DND-41 (cell line): Measurements from ENCODE around the gene GRID2IP.
"Not testable (repeated sequence)": the region's sequence is repeated elsewhere in the genome, so short reads cannot be mapped to it uniquely, and the experiment has no call there.

ENCODE experiments used
- ATAC-seq: fragments of 200-7000 bp; cut with Tn5 transposase; 3 replicates; pipeline ENCODE4 v1.9.1; 2021; ENCODE audit warnings: low read depth; ENCODE audit not compliant: insufficient read depth
- DNase-seq: peaks from one replicate; pipeline ENCODE4 v3.0.0-alpha.2; 2020
- H2AFZ ChIP-seq: 2 replicates; pipeline ENCODE4 v1.6.0; 2012; ENCODE audit warnings: low read depth, low read length
- H3K27ac ChIP-seq: 2 replicates; pipeline ENCODE4 v1.5.1; 2012; ENCODE audit warnings: low read length, inconsistent platforms
- H3K27me3 ChIP-seq: fragments of 200-600 bp; sonication (generic); 2 replicates; pipeline ENCODE4 v1.6.0; 2012; ENCODE audit warnings: low read length, mild to moderate bottlenecking, inconsistent platforms; ENCODE audit not compliant: insufficient read depth, poor library complexity
- H3K36me3 ChIP-seq: 2 replicates; pipeline ENCODE4 v1.5.1; 2012; ENCODE audit warnings: low read length, inconsistent platforms; ENCODE audit not compliant: insufficient read depth
- H3K4me1 ChIP-seq: 2 replicates; pipeline ENCODE4 v1.5.1; 2012; ENCODE audit warnings: mild to moderate bottlenecking, low read length; ENCODE audit not compliant: insufficient read depth
- H3K4me2 ChIP-seq: 2 replicates; pipeline ENCODE4 v1.6.0; 2012; ENCODE audit warnings: mild to moderate bottlenecking, moderate library complexity, low read length, inconsistent platforms; ENCODE audit not compliant: insufficient read depth
- H3K4me3 ChIP-seq, 2 experiments: fragments of 200-600 bp in 1 of 2; shearing (Covaris generic) in 1 of 2; 2 replicates each; pipeline ENCODE4 v1.5.1; 2012 to 2016; ENCODE audit warnings: inconsistent platforms in 2 of 2, low read length in 2 of 2, mild to moderate bottlenecking in 2 of 2, low read depth in 1 of 2, moderate library complexity in 1 of 2
- H3K79me2 ChIP-seq: 2 replicates; pipeline ENCODE4 v1.6.0; 2012; ENCODE audit warnings: low read length, inconsistent platforms; ENCODE audit not compliant: insufficient read depth
- H3K9ac ChIP-seq: 2 replicates; pipeline ENCODE4 v1.6.0; 2012; ENCODE audit warnings: low read depth, mild to moderate bottlenecking, inconsistent platforms, low read length, moderate library complexity
- H3K9me3 ChIP-seq: 2 replicates; pipeline ENCODE4 v1.5.1; 2012; ENCODE audit warnings: low read length, moderate library complexity, mild to moderate bottlenecking, inconsistent platforms; ENCODE audit not compliant: insufficient read depth, severe bottlenecking
- H4K20me1 ChIP-seq: 2 replicates; pipeline ENCODE4 v1.6.0; 2012; ENCODE audit warnings: low read length; ENCODE audit not compliant: insufficient read depth
- CTCF ChIP-seq: IDR thresholded peaks from 2 replicates; pipeline ENCODE4 v1.5.1; 2012; ENCODE audit warnings: borderline replicate concordance, low read length, moderate library complexity, mild to moderate bottlenecking; ENCODE audit not compliant: poor library complexity, severe bottlenecking; ENCODE audit errors: extremely low read depth
- EZH2 ChIP-seq: IDR thresholded peaks from 3 replicates; pipeline ENCODE4 v1.6.1; 2012; ENCODE audit warnings: borderline replicate concordance, low read depth, mild to moderate bottlenecking, moderate library complexity, low read length, inconsistent platforms; ENCODE audit not compliant: severe bottlenecking

The GRID2IP gene

GRCh38 chr7:6475433-6476186, 75.7 kb downstream of the GRID2IP start:
- H3K27me3 ChIP-seq: no peaks in the 10 kb centered on the region
- DNase-seq (no peak), ATAC-seq (no peak)
- peaks cover 91% of the 10 kb centered on the region for H3K79me2 ChIP-seq
- H3K4me3 ChIP-seq: no peak overlapping the region
- TF ChIP-seq EZH2 (no peak), CTCF (no peak)
- no peak overlapping the region for H3K9ac ChIP-seq
- peaks cover 17% of the 10 kb centered on the region for H3K4me1 ChIP-seq
- H4K20me1 ChIP-seq: peaks cover 67% of the 10 kb centered on the region
- no peaks in the 10 kb centered on the region for H3K9me3 ChIP-seq
- H2AFZ ChIP-seq: no peak overlapping the region
- no peak overlapping the region for H3K4me2 ChIP-seq
- H3K27ac ChIP-seq: no peak overlapping the region
- H3K36me3 ChIP-seq: peaks cover 65% of the 10 kb centered on the region

- peaks cover 85% of the 10 kb centered on the region for H3K36me3 ChIP-seq
- no peaks in the 10 kb centered on the region for H3K79me2 ChIP-seq
- no peak overlapping the region for H3K27ac ChIP-seq
These were observed 85.4 kb downstream of the GRID2IP start for GRCh38 chr7:6465862-6466261.

GRCh38 chr7:6463609-6464008, 87.7 kb downstream of the GRID2IP start:
- H3K9ac ChIP-seq, DNase-seq, H3K4me3 ChIP-seq, H3K9me3 ChIP-seq, H3K4me2 ChIP-seq, H4K20me1 ChIP-seq, H3K4me1 ChIP-seq, ATAC-seq, H2AFZ ChIP-seq, H3K27ac ChIP-seq, H3K79me2 ChIP-seq, H3K27me3 ChIP-seq: not testable (repeated sequence)
- peaks cover 66% of the 10 kb centered on the region for H3K36me3 ChIP-seq

More at GRCh38 chr7:6465862-6466261, 85.4 kb downstream of the GRID2IP start:
- no peaks in the 10 kb centered on the region for H3K4me1 ChIP-seq
- TF ChIP-seq CTCF (no peak), EZH2 (no peak)
- no peak overlapping the region for H2AFZ ChIP-seq
- no peak overlapping the region for H3K4me3 ChIP-seq
- H3K4me2 ChIP-seq: no peak overlapping the region
- no peaks in the 10 kb centered on the region for H3K27me3 ChIP-seq
- H3K9ac ChIP-seq: no peak overlapping the region
- DNase-seq (no peak), ATAC-seq (no peak)
- H4K20me1 ChIP-seq: no peaks in the 10 kb centered on the region
- no peaks in the 10 kb centered on the region for H3K9me3 ChIP-seq

GRCh38 chr7:6461946-6462550, 89.2 kb downstream of the GRID2IP start:
- no peak overlapping the region for H2AFZ ChIP-seq
- H3K79me2 ChIP-seq: no peaks in the 10 kb centered on the region
- H3K27me3 ChIP-seq: no peaks in the 10 kb centered on the region
- H3K4me1 ChIP-seq: no peaks in the 10 kb centered on the region
- ATAC-seq (no peak), DNase-seq (no peak)
- H3K27ac ChIP-seq: no peak overlapping the region
- peaks cover 52% of the 10 kb centered on the region for H3K36me3 ChIP-seq
- no peaks in the 10 kb centered on the region for H3K9me3 ChIP-seq
- H3K4me2 ChIP-seq: no peak overlapping the region
- no peak overlapping the region for H3K9ac ChIP-seq
- no peak overlapping the region for H3K4me3 ChIP-seq
- H4K20me1 ChIP-seq: no peaks in the 10 kb centered on the region
- TF ChIP-seq EZH2 (no peak), CTCF (no peak)
